Left renal pelvis (tissue), 4 donors: ENCODE measurements around the gene CFAP92. TPM values are rescaled to one million over a fixed set of nuclear protein-coding genes. Genes with fewer than 3 reads are reported as not detected.

Experiments used
- DNase-seq, 4 donors: peaks; one replicate each; pipeline ENCODE4 v3.0.0-alpha.2; 2013; ENCODE audit warnings: low read depth in 4 of 4, low spot score in 3 of 4
- polyA plus RNA-seq, 4 donors: library from polyadenylated mRNA; unstranded; fragments of 120-200 nt; gene quantifications; one replicate each; pipeline ENCODE4 v1.2.1, GENCODE V29; 2013; ENCODE audit not compliant: insufficient read length in 4 of 4

CFAP92 gene
- polyA plus RNA-seq, 4 donors, result 0.56 to 1.7 (median 1.5) TPM

DNA sequence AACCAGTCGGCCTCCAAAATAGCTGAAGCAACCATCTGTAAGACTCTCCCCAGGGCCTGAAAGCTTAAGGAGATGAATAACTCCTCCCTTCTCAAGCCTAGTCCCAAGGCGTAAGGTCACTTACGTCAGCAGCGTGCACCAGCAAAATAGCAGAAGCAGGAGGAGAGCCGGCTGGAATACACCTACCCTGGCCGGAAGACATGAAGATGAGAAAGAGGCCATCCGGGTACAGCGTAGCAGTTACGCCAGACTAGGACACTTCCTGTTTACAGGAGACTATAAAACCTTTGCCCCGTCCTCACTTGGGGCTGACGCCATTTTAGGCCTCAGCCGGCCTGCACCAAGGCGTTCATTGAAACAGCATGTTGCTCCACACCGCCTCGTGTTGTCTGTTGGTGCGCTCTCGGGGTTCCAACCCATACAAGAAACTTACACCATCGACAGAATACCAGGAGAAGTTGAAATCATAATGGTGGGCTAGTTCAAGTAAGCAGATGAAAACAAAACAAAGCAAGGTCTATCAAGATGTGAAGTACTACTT lies 2.5 kb downstream of the CFAP92 start:
- DNase-seq, result no peak

DNA sequence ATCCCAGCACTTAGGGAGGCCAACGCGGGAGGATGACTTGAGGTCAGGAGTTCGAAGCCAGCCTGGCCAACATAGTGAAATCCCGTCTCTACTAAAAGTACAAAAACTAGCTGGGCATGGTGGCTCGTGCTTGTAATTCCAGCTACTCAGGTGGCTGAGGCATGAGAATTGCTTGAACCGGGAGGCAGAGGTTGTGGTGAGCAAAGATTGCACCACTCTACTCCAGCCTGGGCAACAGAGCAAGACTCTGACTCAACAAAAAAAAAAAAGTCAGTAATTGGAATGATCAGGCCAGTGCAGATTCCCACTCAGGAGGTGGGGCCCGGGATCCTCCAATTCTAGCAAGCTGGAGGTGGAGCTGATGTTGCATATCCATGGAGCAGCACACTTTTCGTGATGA lies 5.6 kb downstream of the CFAP92 start:
- no peak for DNase-seq

DNA sequence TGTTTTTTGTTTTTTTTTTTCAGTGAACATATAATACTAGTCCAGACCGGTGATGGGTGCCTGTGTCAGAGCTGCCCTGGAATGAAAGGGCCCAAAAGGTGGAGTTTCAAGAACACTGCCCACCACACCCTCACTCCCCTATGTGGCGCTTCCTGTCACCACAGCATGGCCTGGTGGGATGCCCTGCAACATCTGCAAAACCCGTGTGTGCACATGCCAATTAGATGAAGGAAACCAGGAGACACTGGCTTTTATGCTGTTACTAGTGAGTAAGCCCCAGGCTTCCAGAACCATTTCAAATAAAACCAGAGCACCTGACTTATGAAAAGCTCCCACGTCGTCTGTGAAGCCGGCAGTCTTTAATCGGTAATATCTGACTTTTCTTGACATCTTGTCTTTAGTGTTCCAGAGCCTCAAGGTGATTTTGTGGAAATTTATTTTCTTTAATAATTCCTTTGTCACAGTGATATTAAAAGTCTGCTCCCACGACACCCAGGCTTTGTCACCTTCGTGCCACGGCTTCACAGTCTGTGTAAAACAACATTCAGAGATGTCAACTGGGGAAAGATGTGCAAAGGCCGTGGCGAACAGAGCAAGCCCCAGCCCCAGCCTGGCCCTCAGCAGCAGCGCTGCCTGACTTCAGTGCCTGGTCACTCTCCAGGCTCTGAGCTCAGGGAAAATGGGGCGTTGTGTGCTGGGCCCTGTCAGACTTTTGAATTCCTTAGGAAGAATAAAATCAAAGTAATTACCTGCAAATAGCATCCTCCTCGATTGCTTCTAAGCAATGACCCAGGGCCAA lies 6.4 kb downstream of the CFAP92 start:
- DNase-seq, result no peak

DNA sequence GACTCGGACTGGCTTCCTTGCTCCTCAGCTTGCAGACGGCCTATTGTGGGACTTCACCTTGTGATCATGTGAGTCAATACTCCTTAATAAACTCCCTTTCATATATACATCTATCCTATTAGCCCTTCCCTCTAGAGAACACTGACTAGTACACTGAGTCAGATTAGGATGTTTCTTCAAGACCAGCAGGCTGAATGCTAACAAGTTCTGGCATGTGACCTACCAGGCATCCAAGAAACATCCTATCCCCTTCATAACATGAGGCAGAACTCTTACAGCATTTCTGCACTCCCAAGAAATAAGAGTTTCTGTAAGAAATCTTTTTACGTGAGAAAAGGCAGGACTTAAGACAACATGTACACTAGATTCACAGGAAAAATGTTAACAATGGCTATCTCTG lies 9.3 kb downstream of the CFAP92 start:
- DNase-seq, result no peak

DNA sequence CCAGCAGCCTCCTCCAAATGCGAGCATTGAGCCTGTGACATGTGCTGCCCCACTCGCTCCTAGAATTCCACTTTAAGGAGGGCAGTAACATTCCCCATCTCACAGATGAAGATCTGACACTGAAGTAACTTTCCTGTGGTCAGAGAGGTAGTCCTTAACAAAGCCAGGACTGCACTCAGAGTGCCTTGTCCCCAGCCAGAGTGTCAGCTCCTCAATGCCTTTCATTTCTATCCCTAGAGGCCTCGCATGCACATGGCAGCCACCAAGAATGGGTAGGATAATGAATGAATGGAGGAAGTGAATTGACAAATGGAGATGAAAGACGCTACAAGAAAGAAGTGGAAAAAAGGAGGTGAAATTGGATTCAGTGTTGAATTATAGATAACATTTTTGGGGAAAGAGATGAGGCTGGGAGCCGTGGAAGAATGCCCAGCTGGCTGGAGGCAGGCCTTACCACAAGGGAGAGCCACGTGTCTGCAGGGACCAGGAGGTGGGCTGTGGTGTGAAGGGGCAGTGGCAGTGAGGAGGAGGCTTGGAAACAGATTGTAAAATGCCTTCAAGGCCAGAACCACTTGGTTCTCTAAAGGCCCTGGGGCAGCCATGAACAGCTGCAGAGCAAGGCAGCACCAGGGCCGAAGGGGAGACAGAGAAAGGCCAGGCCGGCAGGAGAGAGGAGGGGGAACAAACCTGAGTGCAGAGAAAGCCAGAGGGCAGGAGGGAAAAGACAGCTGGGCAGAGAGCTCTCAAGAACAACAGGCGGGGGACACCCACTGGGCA lies 10.4 kb downstream of the CFAP92 start:
- no peak for DNase-seq

DNA sequence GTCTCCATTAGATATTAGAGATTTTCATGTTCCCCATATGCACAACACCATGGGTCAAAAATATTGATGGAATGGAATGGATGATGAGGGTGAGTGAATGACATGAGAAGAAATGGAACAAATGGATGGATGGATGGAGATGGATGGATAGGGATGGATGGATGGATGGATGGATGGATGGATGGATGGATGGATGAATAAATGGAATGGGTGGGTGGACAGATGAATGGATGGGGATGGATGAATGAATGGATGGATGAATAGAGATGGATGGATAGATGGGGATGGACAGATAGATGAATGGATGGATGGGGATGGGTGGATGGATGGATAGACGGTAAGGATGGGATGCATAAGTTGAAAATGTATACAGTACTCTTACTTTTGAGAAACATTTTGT lies 18.6 kb downstream of the CFAP92 start:
- DNase-seq, result no peak

DNA sequence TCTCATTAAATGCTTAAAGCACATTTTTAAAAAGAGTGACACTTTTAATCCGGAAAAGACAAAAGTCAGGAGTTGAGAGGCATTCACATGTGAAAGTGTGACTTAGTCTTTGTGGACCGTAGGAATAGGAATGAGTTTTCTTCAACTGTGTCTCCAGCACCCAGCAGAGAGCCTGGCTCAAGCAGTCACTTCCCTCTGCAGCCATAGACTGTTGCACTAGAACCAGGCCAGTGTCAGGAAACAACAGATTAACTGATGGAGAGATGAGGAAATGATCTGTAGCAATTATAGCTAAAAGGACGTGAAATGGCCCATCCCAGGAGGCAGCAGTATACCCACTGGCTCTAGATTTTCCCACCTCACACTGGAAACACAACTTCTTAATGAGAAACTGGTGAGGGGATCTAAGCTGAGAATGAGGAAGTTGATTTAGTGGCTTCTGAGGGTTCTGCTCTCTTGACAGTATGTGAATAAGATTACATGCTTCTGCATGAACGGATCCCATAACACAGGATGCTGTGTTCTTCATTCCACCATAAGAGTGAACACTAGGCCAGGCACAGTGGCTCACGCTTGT lies 19.8 kb downstream of the CFAP92 start:
- DNase-seq, result no peak

DNA sequence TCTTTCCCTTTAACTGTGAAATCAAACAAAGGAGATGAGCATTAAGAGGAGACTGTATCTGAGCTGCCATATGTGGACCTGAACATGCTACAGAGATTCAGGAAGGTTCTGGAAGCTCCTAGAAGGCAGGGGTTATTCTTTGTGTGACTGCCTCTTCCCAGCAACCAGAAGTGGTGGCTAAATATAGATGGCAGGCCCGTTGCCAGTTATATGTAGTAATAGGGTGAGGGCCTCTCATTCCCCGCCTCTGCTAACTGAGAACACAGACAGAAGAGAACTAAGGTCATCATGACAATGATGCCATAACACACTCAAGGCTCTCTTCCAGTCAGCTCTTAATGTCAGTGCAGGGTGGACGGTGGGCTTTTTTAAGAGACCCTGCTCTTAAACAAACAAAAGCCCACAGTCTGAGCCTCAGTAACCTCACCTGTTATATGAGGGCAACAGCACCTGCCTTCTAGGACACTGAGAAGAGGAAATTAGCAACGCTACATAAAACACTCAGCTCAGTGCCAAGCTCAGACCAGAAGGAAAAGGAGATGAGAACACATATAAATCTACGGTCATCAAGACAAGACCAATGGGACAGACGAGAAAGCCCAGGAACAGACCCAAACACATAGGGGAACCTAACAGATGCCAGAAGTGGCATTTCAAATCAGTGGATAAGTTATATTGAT lies 22.3 kb downstream of the CFAP92 start:
- DNase-seq, result no peak

DNA sequence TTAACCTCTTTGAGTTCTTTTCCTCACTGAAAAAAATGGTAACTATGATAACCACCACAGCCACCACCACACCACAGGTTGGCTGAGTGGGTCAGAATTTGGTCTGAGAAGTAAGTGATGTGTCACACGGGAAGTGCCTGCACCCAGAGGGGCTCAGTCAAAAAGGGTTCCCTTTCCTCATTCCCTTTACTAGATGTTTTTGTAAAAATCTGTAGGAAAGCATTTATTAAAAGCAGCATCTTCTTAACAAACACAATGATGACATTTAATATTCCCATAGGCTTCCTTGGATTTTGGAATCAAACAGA lies 23.2 kb downstream of the CFAP92 start:
- DNase-seq, result no peak

DNA sequence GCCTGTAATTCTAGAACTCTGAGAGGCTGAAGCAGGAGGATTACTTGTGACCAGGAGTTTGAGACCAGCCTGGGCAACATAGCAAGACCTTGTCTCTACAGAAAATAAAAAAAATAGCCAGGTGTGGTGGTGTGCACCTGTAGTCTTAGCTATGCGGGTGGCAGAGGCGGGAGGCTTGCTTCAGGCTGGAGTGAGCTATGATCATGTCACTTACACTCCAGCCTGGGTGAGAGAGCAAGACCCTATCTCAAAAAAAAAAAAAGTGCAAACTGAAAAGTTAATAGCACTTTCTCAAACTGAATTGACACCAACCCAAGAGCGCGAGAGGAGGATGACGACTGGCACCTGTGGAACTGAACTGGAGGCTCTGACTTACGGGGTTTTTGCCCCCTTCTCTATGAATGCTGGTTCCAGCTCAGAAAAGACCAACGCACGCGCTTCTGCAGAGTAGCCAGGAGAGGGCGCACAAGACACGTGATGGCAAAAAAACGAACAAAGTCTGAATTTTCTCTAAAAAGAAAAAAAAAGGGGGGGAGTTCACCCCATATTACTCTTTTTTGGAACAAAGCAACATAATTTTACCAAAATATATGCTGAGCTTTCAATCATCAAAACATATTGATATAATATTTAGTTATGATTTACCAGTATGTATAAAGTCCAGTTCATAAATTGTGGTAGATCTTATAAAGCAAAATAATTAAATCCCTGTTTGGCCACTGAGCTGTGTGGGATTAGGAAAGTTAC lies 23.7 kb downstream of the CFAP92 start:
- DNase-seq, result no peak

DNA sequence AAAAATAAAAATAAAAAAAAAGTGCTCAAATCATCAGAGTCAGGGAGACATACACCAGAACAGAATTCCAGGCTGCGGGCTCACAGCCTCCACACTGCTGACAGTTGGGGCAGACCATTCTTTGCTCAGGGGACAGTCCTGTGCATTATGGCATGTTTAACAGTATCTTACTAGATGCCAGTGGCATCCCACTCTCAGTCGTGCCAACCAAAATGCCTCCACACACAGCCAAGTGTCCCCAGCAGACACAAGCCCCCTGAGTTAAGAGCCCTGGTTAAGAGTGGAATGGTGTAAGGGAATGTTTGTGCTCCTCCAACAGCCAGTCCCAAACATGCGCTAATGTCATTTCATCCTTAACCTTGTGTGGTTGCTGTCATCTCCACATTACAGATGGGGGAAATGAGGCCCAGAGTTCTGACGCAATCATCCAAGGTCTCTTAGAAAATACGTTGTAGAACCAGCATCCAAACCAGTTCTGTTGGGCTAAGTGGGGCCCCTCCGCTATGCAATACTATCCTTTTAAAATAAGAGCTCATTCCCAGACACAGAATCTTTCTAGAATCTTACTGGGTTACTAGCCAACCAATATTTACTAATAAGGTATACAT lies 26.0 kb downstream of the CFAP92 start:
- no peak for DNase-seq

DNA sequence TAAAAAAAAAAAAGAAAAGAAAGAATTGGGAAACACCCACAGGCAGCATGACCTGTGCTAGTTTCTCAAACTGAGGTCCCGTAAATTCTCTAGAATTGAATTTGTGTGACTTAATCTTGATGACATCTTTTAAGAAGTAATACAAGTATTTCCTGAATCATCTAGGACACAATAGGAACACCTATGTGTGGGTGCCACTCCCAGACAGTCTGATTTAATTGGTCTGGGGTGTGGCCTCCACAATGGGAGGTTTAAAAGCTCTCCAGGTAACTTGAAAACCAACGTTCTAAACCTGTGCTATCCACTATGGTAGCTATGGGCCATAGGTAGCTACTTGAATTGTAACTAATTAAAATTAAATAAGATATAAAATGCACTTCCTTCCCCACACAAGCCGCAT lies 28.1 kb downstream of the CFAP92 start:
- DNase-seq, result no peak

DNA sequence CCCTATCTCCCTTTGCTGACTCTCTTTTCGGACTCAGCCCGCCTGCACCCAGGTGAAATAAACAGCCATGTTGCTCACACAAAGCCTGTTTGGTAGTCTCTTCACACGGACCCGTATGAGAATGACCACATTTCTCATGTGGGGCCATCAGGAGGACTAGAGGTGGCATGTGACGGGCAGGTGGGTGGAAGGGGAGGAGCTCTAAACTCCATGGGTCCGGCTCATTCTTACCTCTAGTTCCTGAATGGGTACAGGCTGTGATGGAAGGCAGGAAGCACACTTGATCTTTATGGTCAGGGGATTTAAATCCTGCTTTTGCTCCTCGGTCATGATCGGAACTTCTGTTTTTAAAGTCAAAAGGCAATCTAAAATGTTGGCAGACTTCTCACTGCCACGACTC lies 28.6 kb downstream of the CFAP92 start:
- DNase-seq, result no peak

DNA sequence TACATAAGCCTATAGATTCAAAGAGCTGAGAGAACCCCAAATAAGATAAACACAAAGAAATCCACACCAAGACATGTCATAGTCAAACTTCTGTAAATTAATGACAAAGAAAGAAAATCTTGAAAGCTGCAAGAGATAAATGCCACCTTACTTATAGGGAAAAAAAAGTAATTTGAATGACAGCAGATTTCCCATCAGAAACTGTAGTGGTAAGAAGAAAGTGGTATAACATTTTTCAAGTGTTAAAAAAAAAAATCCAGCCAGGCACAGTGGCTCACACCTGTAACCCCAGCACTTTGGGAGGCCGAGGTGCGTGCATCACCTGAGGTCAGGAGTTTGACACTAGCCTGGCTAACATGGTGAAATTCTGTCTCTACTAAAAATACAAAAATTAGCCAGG lies 37.4 kb downstream of the CFAP92 start:
- DNase-seq, result no peak

DNA sequence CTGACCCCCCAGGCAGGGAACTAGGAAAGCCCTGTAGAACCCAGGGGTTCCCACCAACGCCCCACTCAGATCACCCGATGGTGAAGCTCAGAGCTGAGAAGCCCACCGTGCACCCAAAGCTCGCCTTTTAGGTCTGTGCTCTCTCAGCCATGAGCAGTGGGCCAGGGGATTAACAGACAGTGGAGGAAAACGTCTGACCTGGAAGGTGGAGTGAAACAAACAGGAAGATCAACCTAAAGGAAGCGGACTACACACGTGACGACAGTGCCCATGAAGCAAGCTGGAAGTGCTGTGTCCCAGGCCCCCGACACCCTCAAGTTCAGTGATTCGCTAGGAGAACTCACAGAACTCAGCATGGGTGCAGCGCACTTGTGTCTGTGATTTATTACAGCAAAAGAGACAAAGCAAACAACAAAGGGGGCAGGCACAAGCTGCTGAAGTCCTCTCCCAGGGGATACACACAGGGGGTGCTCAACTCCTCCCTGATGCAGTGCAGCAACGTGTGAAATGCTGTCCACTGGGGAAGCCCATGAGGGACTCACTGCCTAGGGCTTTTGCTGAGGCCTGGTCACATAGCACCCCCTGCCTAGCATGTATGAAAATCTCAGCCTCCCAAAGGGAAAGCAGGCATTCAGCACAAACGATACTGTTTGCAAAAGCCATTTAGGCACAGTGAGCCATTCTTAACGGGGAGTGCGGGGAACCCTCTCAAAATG lies 43.5 kb downstream of the CFAP92 start:
- DNase-seq, result no peak

DNA sequence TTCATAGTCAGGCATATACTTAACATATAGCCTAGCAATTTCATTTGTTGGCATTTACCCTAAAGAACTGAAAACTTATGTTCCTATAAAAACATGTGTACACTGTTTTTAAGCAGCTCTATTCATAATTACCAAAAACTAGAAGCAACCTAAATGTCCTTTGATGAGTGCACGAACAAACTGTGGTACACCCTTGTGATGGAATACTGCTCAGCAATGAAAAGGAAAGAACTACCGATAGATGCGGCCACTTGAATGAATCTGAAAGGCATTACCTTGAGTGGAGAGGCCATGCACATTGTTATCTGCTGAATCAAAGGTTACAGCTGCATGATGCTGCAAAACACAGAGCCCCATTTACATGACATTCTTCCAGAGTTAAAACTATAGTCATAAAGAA lies 44.7 kb downstream of the CFAP92 start:
- no peak for DNase-seq

DNA sequence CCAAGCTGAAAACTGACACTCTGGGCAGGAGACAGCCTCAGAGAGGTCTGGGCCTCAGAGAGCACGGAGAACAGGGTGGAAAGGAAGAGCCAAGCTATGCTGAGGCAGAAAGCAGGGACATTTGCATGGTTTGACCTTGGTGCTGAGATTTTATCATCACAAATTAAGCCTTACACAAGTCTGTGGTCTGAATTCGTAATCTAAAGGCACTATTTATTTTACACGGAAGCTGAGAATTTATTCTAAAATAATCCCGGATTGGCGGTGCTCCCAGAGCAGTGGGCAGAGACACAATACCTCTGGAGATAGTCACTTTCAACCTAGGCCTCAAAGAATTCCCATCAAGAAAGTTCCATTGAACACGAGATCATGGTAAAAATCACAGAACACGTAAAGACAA lies 47.5 kb downstream of the CFAP92 start:
- DNase-seq, result no peak

DNA sequence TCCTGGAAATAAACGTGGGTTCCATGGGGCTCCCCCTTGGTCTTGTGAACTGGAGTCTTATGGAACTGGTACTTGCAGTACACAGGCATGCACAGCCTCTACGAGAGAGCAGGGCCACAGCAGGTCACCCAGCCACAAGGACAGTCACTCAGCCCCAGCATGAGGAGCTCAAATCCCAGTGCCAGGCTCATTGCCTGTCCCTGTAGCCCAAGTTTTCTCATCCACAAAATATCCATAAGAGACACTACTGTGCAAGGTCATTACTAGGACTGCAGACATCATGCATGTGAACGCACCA lies 48.0 kb downstream of the CFAP92 start:
- no peak for DNase-seq

DNA sequence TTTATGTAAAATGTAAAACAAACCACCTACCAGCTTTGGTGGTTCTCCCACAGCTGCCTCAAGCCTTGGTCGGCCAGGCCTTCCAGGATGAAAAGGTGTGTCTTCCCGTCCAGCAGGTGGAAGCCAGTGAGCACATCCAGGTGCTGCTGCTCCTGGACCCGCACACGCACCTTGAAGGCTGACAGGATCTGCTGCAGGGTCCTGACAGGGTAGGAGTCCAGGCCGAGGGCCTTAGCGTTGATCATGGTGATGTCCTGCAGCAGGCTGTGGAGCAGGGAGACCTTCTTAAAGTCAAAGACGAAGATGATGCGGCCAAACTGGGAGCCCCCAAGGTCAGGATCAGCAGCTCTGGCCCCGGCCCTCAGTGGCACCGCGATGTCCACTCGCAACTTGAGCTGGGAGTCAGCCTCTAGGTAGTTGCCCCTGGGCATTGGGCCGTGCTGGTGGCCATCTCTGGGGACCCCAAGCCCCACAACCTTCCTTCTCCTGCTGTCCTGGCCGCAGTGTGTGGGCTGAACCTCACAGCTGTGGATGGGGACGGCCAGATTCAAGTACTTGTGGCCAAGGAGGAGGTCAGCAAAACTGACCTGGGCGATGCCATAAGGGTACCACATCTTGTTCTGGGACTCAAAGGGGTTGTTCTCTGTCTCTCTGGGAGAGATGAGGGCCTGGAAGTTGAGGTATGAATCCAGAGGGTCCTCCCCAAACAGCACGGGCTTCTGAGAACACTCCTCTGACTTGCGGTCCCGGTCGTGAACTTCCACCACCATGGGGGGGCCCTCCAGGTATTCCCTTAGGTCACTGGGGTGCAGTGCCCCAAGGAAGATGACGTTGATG lies 48.6 kb downstream of the CFAP92 start:
- no peak for DNase-seq
